COLO829 (cell line): ENCODE results near the gene PTPRG.

ENCODE experiments used
- DNase-seq: peaks from one replicate; pipeline ENCODE4 v3.0.0; 2012; ENCODE audit warnings: low spot score

PTPRG gene

GRCh38 chr3:61657689-61658088 lies 96.3 kb downstream of the PTPRG start:
- DNase-seq: no peak

- no peak for DNase-seq
These were observed 101.5 kb downstream of the PTPRG start for GRCh38 chr3:61662861-61663260.

- DNase-seq: no peak
These were observed 102.2 kb downstream of the PTPRG start for GRCh38 chr3:61663356-61664104.

GRCh38 chr3:61664105-61664482 lies 102.7 kb downstream of the PTPRG start:
- peak; percentile 51 for DNase-seq

- no peak for DNase-seq
These were observed 103.8 kb downstream of the PTPRG start for GRCh38 chr3:61665121-61665520.

- no peak for DNase-seq
These were observed 104.6 kb downstream of the PTPRG start for GRCh38 chr3:61665987-61666386.

- no peak for DNase-seq
These were observed 105.4 kb downstream of the PTPRG start for GRCh38 chr3:61666615-61667330.

GRCh38 chr3:61667383-61667782 lies 106.0 kb downstream of the PTPRG start:
- DNase-seq: no peak

- DNase-seq: no peak
These were observed 106.4 kb downstream of the PTPRG start for GRCh38 chr3:61667814-61668213.

- no peak for DNase-seq
These were observed 107.0 kb downstream of the PTPRG start for GRCh38 chr3:61668317-61668864.

GRCh38 chr3:61669203-61669602 lies 107.8 kb downstream of the PTPRG start:
- no peak for DNase-seq

GRCh38 chr3:61669668-61670299 lies 108.4 kb downstream of the PTPRG start:
- DNase-seq: no peak

- no peak for DNase-seq
These were observed 112.3 kb downstream of the PTPRG start for GRCh38 chr3:61673651-61674050.

GRCh38 chr3:61674596-61674995 lies 113.2 kb downstream of the PTPRG start:
- DNase-seq: no peak

- no peak for DNase-seq
These were observed 117.7 kb downstream of the PTPRG start for GRCh38 chr3:61679026-61679425.

GRCh38 chr3:61680617-61681016 lies 119.2 kb downstream of the PTPRG start:
- no peak for DNase-seq

- no peak for DNase-seq
These were observed 120.3 kb downstream of the PTPRG start for GRCh38 chr3:61681636-61682035.

- peak; percentile 76 for DNase-seq
These were observed 121.5 kb downstream of the PTPRG start for GRCh38 chr3:61682671-61683548.

- DNase-seq: no peak
These were observed 122.3 kb downstream of the PTPRG start for GRCh38 chr3:61683549-61684236.

- no peak for DNase-seq
These were observed 123.0 kb downstream of the PTPRG start for GRCh38 chr3:61684386-61684785.

GRCh38 chr3:61685755-61686154 lies 124.4 kb downstream of the PTPRG start:
- no peak for DNase-seq
